Caki2 (cell line): ENCODE results near the gene MAP3K8. TPM values are rescaled to one million over a fixed set of nuclear protein-coding genes. Genes with fewer than 3 reads are reported as not detected.

Source experiments
- DNase-seq: peaks from one replicate; pipeline ENCODE4 v3.0.0-alpha.2; 2015; ENCODE audit warnings: low read depth
- in situ Hi-C: cut with HindIII; loops from 2 replicates; pipeline ENCODE4 v1.10.0; 2016; ENCODE audit warnings: low sequenced_read_pairs, low pct_unique_long_range_greater_than_20kb, mixed read lengths
- total RNA-seq: library from RNA; depleted of rRNA; stranded (reverse); fragments of >200 nt; shearing (Covaris generic); gene quantifications from 2 replicates; pipeline ENCODE4 v1.2.3, GENCODE V29; 2014; ENCODE audit warnings: low replicate concordance

The MAP3K8 gene
- total RNA-seq, 1 experiment from 2014 or later: 6.6 TPM

DNA sequence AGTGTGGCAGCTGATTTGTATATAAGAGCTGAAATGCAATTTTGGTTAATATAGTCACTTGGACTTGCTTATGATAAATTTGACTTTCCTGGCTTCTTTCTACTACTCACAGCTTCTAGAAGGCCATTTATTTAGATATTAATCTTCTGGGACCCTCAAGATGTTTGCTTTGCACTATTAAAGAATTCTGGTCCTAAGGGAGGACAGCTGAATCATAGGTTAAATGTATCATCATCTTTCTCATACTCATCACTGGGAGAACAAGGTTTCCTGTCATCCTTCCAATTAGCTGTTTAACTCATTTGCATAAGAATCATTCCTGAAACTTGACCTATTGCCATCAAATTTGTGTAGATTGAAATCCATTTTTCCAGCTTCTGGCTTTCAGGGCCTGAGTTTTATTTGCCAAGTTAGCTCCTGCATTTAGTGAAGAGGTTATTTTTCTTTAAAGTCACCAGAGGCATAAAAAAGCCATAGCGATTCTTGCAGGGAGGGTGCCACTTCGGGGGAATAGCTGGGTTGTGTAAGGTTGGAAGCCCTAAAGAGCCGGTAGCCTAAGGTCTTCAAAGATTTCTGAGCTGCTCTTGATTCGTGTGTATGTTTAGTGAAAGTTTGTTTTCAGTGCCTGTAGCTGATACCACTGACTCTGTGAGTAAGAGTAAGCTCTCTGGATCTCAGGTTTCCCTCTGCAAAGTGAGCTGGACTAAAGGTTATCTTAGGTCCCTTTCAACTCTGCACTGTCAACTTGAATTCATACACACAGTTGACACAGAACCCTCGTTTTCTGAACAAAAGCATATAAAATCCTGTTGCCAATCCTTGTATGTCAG is 4.3 kb downstream of the MAP3K8 start:
- in situ Hi-C loops: no loop called here

DNA sequence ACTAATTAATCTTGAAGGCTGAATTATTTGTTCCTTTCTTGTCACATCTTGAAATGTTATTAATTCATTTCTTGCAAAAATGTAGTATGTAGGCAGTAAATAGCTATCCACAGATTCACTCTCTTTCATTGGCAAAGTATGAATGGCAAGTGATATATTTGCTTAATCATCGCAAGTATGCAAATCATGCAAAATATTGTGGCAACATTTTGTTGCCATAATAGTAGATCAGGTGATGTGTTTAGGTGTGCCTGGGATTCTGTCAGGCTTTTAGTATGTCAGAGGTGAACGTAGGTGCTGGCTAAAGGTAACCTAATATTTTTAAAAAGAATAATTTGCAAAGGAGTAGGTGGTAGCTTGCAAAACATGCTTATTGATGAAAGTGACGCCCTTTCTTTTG is 5.9 kb downstream of the MAP3K8 start:
- in situ Hi-C loops: no loop called here

More for the DNA sequence above, 4.3 kb downstream of the MAP3K8 start:
- DNase-seq: no peak

DNA sequence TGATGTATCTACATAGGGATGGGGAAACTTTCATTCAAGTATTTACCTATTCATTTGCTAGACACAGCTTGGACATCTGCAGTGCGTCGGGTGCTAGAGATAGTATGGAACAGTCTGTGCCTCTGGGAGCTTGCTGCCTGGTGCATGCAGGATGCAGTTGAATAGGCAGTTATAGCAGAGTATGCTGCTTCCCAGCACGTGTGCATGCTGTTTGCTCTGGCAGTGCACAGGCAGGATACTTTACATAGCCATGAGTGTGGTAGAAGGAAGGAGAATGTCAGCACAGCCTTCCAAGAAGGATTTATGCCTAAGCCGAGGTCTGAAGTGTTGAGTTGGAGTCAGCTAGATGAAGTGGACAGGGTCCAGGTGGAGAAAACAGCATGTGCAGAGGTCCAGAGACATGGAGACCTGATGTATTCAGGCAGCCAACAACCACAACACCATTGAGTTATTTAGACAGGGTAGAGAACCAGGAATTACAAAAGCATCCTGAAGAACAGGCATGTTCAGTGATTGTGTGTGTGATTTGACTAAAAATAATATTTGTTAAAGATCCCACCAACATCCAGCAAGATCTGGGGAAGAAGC is 8.1 kb downstream of the MAP3K8 start:
- DNase-seq: no peak
- in situ Hi-C loops: no loop called here

More for the DNA sequence above, 5.9 kb downstream of the MAP3K8 start:
- no peak for DNase-seq

DNA sequence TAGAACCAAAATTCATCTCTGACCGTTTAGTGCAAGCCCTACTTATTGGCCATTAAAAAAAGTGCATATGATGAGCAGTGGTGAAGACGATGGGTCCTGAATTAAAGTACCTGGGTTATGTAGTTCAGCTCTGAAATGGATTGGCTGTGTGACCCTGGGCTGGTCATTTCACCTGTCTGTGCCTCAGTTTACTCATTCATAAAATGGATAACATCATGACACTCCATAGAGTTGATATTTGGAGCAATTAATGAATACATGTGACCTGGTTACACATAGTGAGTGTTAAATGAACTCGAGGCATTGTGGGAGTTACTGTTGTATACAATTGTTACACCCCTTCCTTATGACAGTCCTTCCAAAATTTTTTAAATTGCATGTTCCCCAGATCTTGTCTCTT is 9.1 kb downstream of the MAP3K8 start:
- no peak for DNase-seq
- in situ Hi-C loops: no loop called here

DNA sequence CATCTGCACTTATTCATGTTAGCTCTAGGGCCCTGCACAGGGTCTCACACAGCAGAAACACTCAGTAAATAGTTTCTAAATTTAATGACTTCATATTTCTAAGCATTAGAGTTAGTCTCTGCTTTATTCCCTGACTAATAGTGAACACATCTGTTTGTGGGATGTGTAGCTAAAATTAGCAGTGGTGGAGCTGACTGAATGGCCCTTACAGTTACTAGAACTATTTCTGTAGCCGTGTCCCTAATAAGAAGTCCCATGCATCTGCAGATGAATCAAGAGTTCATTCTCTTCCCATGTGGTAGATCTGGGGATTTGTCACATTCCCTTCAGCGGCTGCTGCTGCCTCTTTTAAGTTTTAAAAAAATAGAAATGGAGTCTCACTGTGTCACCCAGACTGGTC is 11.7 kb downstream of the MAP3K8 start:
- DNase-seq: no peak
- in situ Hi-C loops: no loop called here

DNA sequence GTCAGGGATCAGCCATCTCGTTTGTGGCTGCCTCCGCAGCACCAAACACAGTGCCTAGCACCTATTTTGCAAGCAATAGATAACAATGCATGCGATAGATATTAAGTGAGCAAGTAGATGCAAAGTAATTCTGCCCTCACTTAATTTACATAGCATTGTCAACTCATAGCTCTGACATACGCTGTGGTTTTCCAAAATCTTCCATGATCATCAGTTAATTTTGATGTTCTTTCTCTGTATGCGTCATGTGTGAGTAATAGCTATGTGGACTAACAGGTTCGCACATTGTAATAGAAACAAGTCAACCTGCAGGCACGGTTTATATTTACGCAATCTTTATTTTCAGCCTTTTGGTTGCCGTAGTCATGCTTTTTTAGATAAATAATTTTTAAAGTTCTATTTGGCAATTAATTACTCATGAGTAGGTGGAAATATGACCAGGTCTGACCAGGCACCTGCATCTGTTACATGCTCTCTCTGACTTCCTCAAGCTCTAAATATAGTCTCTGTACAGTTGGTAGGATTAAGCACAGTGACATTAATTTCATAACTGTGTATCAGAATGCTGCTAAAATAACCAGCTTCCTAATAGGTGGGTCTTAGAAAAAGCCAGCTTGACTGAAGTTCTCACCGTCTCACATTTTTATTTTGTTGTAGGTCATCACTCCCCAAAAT is 13.3 kb downstream of the MAP3K8 start:
- no peak for DNase-seq
- in situ Hi-C loops: no loop called here

DNA sequence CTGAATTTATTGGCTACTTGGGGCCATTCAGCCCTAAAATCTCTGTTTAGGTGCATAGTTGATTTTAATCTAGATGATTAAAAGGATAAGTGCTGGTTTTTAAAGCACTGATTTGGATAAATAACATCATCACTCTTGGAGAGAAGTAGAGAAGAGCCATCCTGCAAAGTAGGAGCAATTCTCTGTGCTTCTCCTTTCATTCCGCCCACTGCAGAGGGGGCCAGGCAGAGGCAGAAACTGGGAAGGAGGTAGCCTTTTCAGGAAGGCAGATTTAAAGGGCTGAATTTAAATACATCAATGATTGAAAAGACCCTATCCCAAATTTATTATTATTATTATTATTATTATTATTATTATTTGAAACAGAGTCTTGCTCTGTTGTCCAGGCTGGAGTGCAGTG is 14.1 kb downstream of the MAP3K8 start:
- DNase-seq: no peak
- in situ Hi-C loops: no loop called here

DNA sequence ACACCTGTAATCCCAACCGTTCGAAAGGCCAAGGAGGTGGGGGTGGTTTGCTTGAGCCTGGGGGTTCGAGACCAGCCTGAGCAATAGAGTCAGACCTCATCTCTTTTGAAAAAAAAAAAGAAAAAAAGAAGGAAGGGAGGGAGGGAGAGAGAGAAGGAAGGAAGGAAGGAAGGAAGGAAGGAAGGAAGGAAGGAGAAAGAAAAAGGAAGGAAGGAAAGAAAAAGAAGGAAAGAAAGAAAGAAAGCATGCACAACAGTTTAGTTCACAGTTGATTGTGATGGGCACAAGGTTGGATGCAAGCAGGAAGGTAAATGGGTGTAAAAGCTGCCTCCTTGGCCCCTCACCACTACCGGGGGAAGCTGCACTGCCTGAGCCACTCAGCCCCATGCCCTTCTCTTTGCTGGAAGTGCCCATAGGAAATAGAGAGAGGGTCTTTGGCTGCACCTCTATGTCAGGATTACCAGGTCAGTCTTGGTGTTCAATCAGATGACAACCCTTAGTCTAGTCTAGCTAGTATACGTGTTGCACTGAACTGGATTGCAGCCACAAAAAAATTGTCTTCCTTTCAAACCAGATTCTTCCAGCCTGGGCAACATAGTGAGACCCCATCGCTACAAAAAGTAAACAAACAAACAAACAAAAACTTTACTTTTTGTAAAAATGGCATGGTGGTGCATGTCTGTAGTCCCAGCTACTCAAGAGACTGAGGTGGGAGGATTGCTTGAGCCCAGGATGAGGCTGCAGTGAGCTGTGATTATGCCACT is 20.0 kb downstream of the MAP3K8 start:
- in situ Hi-C loops: no loop called here
- DNase-seq: no peak

DNA sequence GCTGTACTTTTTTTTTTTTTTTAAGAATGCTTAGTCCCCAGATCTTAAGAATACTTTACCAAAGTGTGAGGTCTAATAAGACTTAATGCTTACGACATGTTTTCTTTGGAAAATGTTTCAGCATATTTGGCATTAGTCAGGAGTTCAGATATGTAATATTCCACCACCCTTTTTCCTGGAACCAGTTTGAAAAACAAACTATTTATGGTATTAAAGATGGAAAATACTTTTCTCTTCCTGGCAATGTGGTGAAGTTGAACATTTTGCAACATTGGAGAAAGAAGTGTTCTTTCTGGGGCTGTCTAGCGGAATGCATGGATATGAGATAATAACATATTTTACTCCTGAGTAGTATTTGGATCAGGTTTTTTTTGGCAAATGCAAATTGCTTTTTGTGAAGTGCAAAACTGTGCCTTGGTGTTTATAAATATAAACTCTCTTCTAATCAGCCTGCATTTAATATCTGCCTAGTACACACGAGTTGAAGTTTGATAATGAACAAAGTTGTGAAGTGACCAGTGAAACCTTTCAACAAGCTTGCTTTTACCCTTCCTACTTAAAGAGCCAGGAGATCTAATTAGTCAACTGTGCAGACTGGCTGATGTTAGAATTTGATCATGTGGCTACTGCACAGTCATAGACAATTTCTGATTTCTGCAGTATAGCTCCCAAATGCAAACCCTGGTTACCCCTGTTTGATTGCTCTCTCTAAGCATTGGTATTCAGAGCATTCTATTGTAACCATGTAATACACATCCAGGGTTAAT is 20.9 kb downstream of the MAP3K8 start:
- in situ Hi-C loops: no loop called here
- DNase-seq: no peak

DNA sequence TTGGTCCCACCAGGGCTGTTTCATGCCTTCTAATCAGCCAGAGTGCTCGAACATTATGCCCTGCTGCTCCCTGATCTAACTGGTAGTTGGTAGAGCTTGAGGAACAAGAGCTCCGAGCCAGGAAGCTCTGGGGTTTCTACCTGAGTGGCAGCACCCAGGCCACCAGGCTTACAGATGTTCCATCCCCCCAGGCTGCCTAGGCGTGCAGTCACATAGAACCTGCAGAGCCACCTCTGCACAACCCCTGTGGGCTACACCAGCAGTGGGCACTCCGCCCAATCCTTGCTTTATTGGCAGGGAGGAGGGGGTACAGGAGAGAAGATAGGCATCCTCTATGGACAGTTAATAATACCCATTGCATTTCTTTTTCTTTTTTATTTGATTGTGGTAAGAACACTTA is 21.8 kb downstream of the MAP3K8 start:
- DNase-seq: no peak
- in situ Hi-C loops: no loop called here

DNA sequence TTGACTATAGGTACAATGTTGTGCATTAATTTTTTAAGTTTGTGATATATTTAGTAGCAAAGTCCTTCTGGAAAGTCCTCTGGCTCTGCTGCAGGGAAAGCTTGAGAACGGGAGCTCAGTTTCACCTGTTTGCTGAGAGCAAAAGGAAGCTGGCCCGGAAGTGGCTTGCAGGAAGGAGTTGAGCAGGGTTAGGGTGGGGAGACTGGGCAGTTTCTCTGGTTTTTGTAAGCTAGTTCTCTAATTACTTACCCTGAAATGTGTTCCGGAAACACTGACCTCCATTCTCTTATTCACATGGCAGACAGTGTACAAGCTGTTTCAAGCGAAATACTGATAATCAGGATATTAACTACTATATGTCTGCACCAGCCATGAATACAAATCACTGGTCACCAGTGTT is 22.3 kb downstream of the MAP3K8 start:
- in situ Hi-C loops: no loop called here

DNA sequence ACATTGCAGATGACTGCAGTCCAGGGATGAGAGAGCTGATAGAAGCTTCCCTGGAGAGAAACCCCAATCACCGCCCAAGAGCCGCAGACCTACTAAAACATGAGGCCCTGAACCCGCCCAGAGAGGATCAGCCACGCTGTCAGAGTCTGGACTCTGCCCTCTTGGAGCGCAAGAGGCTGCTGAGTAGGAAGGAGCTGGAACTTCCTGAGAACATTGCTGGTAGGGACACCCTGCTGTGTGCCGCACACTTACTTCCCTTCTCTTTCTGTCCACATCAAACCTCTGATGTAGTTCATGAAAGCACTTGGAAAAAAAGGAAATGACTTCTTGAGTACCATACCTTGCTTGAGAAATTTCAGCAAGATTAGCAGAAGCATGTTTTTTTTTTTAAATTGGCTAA is 25.3 kb downstream of the MAP3K8 start:
- DNase-seq: no peak
- in situ Hi-C loops: no loop called here

More for the DNA sequence above, 22.3 kb downstream of the MAP3K8 start:
- no peak for DNase-seq

DNA sequence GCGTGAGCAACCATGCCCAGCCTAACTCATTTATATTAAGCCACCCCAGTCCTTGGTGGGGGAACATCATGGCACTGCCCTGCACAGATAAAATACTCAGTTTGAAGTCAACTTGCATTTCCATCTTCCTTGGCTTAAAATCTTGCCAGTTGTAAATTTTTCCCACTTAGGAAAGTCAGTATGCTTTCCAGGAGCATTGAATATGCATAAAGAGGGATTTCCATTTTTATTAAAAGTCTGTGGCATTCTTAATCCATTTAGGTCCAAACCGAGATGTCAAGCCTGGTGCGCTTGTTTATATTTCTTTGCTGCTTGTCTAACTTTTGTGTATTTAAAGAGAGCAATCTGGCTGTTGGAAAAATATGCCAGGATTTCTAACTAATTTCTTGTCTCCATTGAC is 26.1 kb downstream of the MAP3K8 start:
- in situ Hi-C loops: no loop called here
- DNase-seq: no peak

DNA sequence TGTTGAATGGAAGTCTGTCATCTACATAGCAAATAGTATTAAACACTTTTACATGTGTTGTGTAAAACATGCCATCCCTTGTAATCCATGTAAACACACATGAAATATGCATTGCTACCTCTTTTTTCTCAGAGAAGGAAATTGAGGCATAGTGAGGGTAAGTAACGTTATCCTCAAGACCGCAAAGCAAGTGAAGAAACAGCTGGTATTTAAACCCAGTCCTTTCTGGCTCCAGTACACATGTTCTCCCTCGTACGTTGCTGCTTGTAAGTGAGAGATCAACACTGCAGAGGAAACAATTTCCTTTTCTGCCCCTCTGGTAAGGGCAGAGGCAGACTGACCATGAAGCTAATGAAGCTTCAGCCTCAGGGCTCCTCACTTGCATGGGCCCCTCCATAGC is 28.5 kb downstream of the MAP3K8 start:
- in situ Hi-C loops: no loop called here
- DNase-seq: no peak

DNA sequence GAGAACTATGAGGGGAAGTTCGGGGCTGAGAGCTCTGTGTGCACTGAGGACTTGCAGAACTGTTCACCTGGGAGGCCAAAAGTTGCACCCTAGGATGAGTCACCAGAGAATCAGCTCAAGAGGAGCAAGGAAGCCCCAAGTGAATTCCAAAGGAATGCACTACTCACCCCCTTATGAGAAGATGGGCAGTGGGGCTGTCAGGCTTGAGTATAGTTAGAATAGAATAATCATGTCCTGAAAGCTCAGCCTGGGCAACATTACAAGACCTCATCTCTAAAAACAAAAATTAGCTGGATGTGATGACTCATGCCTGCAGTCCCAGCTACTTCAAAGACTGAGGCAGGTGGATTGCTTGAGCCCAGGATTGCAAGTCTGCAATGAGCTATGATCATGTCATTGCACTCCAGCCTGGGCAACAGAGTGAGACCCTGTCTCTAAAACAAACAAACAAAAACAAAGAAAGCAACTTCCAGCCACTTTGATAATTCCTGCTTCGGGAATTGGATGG is 30.0 kb downstream of the MAP3K8 start:
- in situ Hi-C loops: no loop called here
- DNase-seq: peak; percentile 16

DNA sequence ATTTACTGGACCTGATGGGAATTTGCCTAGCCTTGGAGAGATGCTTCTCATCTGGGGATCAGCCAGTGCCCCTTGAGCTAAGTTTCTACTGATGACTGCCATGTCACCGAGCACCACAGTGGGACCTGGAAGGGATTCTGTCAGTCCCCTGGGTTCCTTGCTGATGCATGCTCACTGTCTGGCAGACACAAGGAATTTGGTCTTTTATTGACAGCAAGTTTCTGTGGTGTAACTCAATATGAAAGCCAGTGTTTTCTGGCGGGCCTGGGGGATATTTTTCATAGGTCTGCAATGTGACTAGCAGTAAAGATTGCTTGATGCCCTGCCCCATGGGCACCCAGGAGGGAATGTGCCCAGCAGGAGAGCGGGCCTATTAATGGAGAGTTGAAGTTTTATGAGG is 30.7 kb downstream of the MAP3K8 start:
- DNase-seq: no peak
- in situ Hi-C loops: no loop called here

DNA sequence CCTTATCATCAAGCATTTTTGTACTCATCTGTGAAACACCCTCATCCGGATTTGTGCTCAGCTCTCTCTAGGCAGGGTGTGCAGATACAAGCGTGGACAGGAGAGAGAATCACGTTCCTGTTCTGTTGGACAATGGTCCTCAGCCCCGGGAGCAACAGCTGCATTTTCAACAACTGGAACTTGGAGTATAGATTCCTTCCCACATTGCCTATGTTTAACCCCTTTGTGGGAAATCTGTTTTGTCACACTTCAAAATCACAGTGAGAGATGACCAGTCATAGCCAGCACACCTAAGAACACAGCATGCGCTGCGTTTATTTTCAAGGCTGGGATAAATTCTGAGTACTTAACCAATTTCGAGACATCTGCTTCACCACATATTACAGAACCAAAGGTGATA is 32.5 kb downstream of the MAP3K8 start:
- in situ Hi-C loops: no loop called here

More for the DNA sequence above, 32.5 kb downstream of the MAP3K8 start:
- DNase-seq: no peak
